HCT116 (cell line): ENCODE measurements around the gene ZFR. TPM values are rescaled to one million over a fixed set of nuclear protein-coding genes. Genes with fewer than 3 reads are reported as not detected.
A peak's percentile ranks its signal among the peaks of the same experiment; 100 is the strongest.

Experiments
- ATAC-seq: fragments of 200-7000 bp; cut with Tn5 transposase; 2 replicates; pipeline ENCODE4 v1.9.1; 2020; ENCODE audit warnings: mild to moderate bottlenecking, moderate library complexity
- BruUV-seq: library from RNA; stranded (reverse); fragments of 400-500 nt; replicated peaks from 2 replicates; lab custom pipeline; 2021; lab: Mats Ljungman, UMichigan
- CTCF ChIA-PET: fragments of 300-600 bp; sonication (Branson Sonifier 250); formaldehyde crosslinking; loops from one replicate; lab custom pipeline; 2021; ENCODE audit warnings: antibody characterized with exemption; lab: Charles Lee
- POLR2A ChIA-PET: fragments of 300-600, 350-600 bp; sonication (Branson Sonifier 250); formaldehyde crosslinking; loops from one replicate; lab custom pipeline; 2021; ENCODE audit warnings: antibody characterized with exemption; lab: Charles Lee
- RAD21 ChIA-PET, 2 experiments: fragments of 300-600 bp; sonication (Branson Sonifier 250); formaldehyde crosslinking; loops; one replicate each; lab custom pipeline; 2023; ENCODE audit warnings: low total read pairs in 2 of 2; ENCODE audit not compliant: uncharacterized antibody in 2 of 2, unreplicated experiment in 2 of 2, low non-redundant PET in 1 of 2; lab: Charles Lee
- DNase-seq: peaks from one replicate; pipeline ENCODE4 v3.0.0-alpha.2; 2010; ENCODE audit warnings: low read depth, low spot score
- H2AFZ ChIP-seq: fragments of 200-600 bp; shearing (Covaris generic), sonication (generic); 2 replicates; pipeline ENCODE4 v1.6.1; 2017; ENCODE audit warnings: low read depth, mixed run types, mixed read lengths, antibody characterized with exemption, low read length; ENCODE audit not compliant: poor library complexity, severe bottlenecking
- H3K27ac ChIP-seq: 2 replicates; pipeline ENCODE4 v1.5.1; 2012; ENCODE audit warnings: low read depth, low read length
- H3K27me3 ChIP-seq: fragments of 200-600 bp; sonication (generic); 2 replicates; pipeline ENCODE4 v1.6.1; 2016; ENCODE audit warnings: mixed run types, low read length, mixed read lengths; ENCODE audit not compliant: insufficient read depth
- H3K36me3 ChIP-seq, 2 experiments: fragments of 200-500 bp in 1 of 2; fragments of 200-600 bp in 1 of 2; sonication (Bioruptor generic) in 1 of 2; sonication (generic) in 1 of 2; 2 replicates each; pipeline versions ENCODE4 v1.5.1 to v1.6.1; 2014 to 2016; ENCODE audit warnings: low read length in 2 of 2, inconsistent platforms in 1 of 2, mixed read lengths in 1 of 2, mixed run types in 1 of 2; ENCODE audit not compliant: insufficient read depth in 2 of 2, control insufficient read depth in 1 of 2
- H3K4me1 ChIP-seq, 2 experiments: fragments of 200-600 bp in 1 of 2; sonication (generic) in 1 of 2; 2 replicates each; pipeline versions ENCODE4 v1.5.1 to v1.6.1; 2012 to 2017; ENCODE audit warnings: low read length in 2 of 2, inconsistent platforms in 1 of 2, mild to moderate bottlenecking in 1 of 2, mixed read lengths in 1 of 2, mixed run types in 1 of 2, moderate library complexity in 1 of 2; ENCODE audit not compliant: insufficient read depth in 2 of 2, control insufficient read depth in 1 of 2
- H3K4me2 ChIP-seq: fragments of 200-600 bp; sonication (generic); 2 replicates; pipeline ENCODE4 v1.6.1; 2017; ENCODE audit warnings: mixed run types, low read length, mixed read lengths
- H3K4me3 ChIP-seq, 2 experiments: fragments of 200-600 bp in 1 of 2; sonication (generic) in 1 of 2; replicated peaks in 1 of 2; 2 replicates each; pipeline ENCODE4 v1.5.1; 2011 to 2016; ENCODE audit warnings: low read length in 2 of 2, control low read depth in 1 of 2, low read depth in 1 of 2, mild to moderate bottlenecking in 1 of 2, mixed read lengths in 1 of 2, mixed run types in 1 of 2
- H3K79me2 ChIP-seq: fragments of 200-600 bp; sonication (generic); 2 replicates; pipeline ENCODE4 v1.6.1; 2017; ENCODE audit warnings: mild to moderate bottlenecking, mixed run types, low read length, moderate library complexity, mixed read lengths; ENCODE audit not compliant: insufficient read depth
- H3K9ac ChIP-seq: fragments of 200-600 bp; sonication (generic); 2 replicates; pipeline ENCODE4 v1.6.1; 2016; ENCODE audit warnings: low read length, mixed read lengths
- H3K9me2 ChIP-seq: fragments of 200-600 bp; sonication (generic), shearing (Covaris generic); 2 replicates; pipeline ENCODE4 v1.6.1; 2017; ENCODE audit warnings: mixed run types, mild to moderate bottlenecking, moderate library complexity; ENCODE audit not compliant: insufficient read depth
- H3K9me3 ChIP-seq, 2 experiments: fragments of 200-500 bp in 1 of 2; fragments of 200-600 bp in 1 of 2; sonication (Bioruptor generic) in 1 of 2; sonication (generic) in 1 of 2; 2 replicates each; pipeline ENCODE4 v1.6.1; 2014 to 2017; ENCODE audit warnings: low read length in 2 of 2, mixed read lengths in 2 of 2, inconsistent platforms in 1 of 2, low read depth in 1 of 2, mild to moderate bottlenecking in 1 of 2, mixed run types in 1 of 2, moderate library complexity in 1 of 2; ENCODE audit not compliant: control insufficient read depth in 1 of 2, insufficient read depth in 1 of 2
- H4K20me1 ChIP-seq: fragments of 200-600 bp; sonication (generic), shearing (Covaris generic); 2 replicates; pipeline ENCODE4 v1.6.1; 2017; ENCODE audit warnings: mixed run types, mild to moderate bottlenecking, moderate library complexity; ENCODE audit not compliant: insufficient read depth
- ATF3 ChIP-seq: IDR thresholded peaks from 2 replicates; pipeline ENCODE4 v1.6.1; 2012
- CEBPB ChIP-seq: IDR thresholded peaks from 2 replicates; pipeline ENCODE4 v1.6.1; 2012; ENCODE audit warnings: low read depth
- ELF1 ChIP-seq: IDR thresholded peaks from 2 replicates; pipeline ENCODE4 v1.6.1; 2012; ENCODE audit warnings: low read depth, borderline replicate concordance
- EZH2 ChIP-seq: fragments of 200-600 bp; sonication (generic); IDR thresholded peaks from 2 replicates; pipeline ENCODE4 v1.6.1; 2017; ENCODE audit warnings: antibody characterized with exemption, mixed run types
- REST ChIP-seq: IDR thresholded peaks from 2 replicates; pipeline ENCODE4 v1.6.1; 2012; ENCODE audit warnings: low read depth
- intact Hi-C: fragments of 100-400 bp; cut with micrococcal nuclease; formaldehyde crosslinking; loops from 2 replicates; pipeline ENCODE4 v1.10.0; 2022
- total RNA-seq: library from RNA; stranded (reverse); gene quantifications from one replicate; pipeline ENCODE4 v1.2.1, GENCODE V29; 2021; ENCODE audit not compliant: unreplicated experiment

ZFR gene
- total RNA-seq, 1 experiment from 2014 or later = 65.7 TPM

- Histone ChIP-seq H3K9me3 (no peaks in the 10 kb centered on the region), H4K20me1 (peaks cover 1% of the 10 kb centered on the region; the same call in 1 of the 2 replicates), H3K9ac (no peak overlapping the region), H3K4me1 (no peaks in the 10 kb centered on the region), H3K36me3 (peaks cover 62 to 67% of the 10 kb centered on the region in 2 experiments; a peak in 3 of 4 replicates), H3K79me2 (no peaks in the 10 kb centered on the region), H3K4me2 (no peak overlapping the region)
- CTCF ChIA-PET = no interaction called here
- intact Hi-C loops = no loop called here
- no peak for ATAC-seq
- POLR2A ChIA-PET = no interaction called here
- TF ChIP-seq EZH2 = no peak
- TF ChIP-seq REST = no peak
- TF ChIP-seq, all 23 proteins: peak for 0
- RAD21 ChIA-PET = no interaction called here
- H2AFZ ChIP-seq = no peak overlapping the region
- H3K27me3 ChIP-seq = no peaks in the 10 kb centered on the region
- no peaks in the 10 kb centered on the region for H3K9me2 ChIP-seq
- no peak for DNase-seq
- H3K4me3 ChIP-seq = no peak overlapping the region
- no peak overlapping the region for H3K27ac ChIP-seq
- no TSS peak for BruUV-seq
Measured at GRCh38 chr5:32392039-32392438, 52.5 kb downstream of the ZFR start.

GRCh38 chr5:32390819-32391591 lies 53.5 kb downstream of the ZFR start:
- Histone ChIP-seq H3K9me3 (no peaks in the 10 kb centered on the region), H3K4me2 (no peak overlapping the region), H3K79me2 (no peaks in the 10 kb centered on the region), H3K27ac (no peak overlapping the region), H4K20me1 (peaks cover 4% of the 10 kb centered on the region; the same call in 1 of the 2 replicates), H2AFZ (no peak overlapping the region), H3K4me3 (no peak overlapping the region), H3K9me2 (no peaks in the 10 kb centered on the region)
- ChIA-PET CTCF (no interaction called here), POLR2A (no interaction called here)
- intact Hi-C loops = no loop called here
- DNase-seq = peak; percentile 7
- ATAC-seq = no peak
- BruUV-seq = TSS peak; percentile 5
- TF ChIP-seq ELF1 (no peak), CEBPB (peak; percentile 75), ATF3 (no peak)
- TF ChIP-seq, all 23 proteins: peak for 1
- H3K27me3 ChIP-seq = no peaks in the 10 kb centered on the region
- RAD21 ChIA-PET = no interaction called here
- H3K9ac ChIP-seq = no peak overlapping the region
- H3K4me1 ChIP-seq = no peaks in the 10 kb centered on the region
- H3K36me3 ChIP-seq = peaks cover 59 to 65% of the 10 kb centered on the region in 2 experiments; a peak in 3 of 4 replicates
